ENCODE data around the gene EXOSC10.
"Not testable (repeated sequence)": the region's sequence is repeated elsewhere in the genome, so short reads cannot be mapped to it uniquely, and the experiment has no call there.

Gene EXOSC10

DNA sequence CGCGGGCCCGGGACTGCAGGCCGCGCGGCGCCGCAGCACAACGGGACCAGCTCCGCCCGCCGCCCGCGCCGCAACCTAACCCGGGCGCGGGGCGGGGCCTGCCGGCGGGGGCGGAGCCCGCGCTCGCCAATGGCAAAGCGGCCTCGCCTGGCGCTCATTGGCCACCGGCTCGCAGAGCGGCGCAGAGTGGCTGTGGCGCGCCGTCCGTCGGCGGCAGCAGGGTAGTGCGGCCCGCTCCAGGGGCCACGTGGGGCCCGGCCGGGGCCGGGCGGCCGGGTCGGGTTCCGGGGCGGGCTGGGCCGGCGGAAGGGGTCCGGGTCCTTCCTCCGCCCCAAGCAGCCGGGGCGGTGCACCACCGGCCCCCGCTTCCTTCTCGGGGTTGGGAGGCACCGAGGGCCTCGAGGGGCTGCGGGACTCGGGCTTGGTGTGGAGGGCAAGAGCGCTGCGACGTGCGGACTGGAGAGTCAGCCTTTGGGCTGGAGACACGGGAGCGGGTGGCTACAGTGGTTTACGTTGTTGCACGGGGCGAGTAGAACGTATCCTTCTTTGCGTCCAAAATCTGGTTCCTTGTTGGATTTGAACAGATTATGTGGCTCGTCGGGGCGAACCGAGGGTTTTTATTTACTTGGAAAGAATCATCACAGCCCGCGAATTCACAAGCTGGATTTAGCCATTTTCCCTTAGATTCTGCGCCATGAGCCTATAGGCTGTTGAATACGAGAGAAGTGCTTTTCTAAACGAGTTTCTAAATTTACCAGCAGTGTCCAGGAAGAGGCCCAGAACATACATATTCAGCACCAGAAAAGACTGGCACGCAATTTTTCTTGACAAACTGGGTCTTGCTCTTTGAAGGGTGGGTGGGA, 39.5 kb downstream of the EXOSC10 start, which contains the start of gene SRM:
Gene SRM, minus strand, starts transcription at position 51 of the 863 bp plus-strand sequence. CDS start 75 bp downstream, outside the sequence.
- peak; percentile 92 to 95 (median 94) for DNase-seq

DNA sequence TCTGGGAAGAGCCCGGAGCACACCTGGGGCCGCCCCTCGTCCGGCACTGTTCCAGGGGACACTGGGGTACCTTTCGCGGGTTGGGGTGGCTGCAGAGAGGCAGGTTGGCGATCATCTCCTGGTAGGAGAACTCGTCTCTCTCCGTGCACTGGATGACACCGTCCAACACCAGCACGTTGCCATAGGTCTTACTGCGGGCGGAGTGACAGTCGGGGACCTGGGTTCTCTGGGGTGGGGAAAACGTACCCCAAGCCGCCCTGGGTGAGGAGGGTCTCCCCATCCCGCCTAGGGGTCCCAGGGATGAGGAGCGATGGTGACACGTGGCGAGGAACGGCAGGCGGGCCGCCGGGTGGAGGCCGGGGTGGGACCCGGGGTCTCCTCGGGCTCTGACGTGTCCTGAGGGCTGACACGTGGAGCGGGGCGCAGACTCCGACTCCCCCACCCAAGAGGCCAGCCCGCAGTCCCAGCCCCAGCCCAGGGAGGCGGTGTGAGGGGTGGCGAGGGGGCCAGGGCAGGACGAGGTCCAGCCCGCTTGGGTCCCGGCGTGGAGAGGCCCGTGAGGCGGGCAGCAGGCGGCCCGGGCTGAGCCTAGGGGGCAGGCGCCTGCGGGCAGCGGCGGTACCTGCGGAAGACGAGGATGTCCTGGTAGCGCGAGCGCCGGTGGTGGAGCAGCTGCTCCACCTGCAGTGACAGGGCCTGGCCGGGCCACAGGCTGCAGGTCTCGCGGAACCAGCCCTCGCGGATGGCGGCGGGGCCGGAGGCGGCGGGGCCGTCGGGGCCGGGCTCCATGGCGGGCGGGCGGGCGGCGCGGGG, 40.3 kb downstream of the EXOSC10 start:
- peak in 2 of 3 experiments; percentile 76 to 81 for DNase-seq

DNA sequence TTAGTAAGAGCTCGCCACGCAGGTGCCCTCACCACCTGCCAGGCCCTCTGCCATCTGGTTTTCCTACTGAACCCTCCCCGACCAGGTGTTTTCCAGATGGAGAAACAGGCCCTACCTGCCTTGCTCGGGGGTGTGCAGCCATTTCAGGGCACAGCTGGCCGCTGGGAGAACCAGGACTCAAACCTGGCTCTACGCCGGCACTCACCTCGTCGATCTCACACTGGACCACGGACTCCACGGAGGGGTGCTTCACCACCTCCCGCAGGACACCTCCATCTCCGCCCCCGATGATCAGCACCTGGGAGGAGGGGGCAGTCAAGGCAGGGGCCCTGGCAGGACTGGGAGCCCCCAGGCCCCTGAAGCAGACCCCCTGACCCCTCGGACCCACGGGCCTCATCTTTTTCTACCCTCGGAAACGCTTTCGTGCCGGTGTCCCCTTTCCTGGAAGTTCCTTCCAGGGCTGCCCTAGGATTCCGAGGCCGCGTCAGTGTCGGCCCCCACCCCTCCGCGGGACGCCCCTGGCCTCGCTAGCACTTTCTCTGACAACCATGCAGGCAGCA, 41.0 kb downstream of the EXOSC10 start:
- DNase-seq = peak; percentile 19 to 79 (median 56)

DNA sequence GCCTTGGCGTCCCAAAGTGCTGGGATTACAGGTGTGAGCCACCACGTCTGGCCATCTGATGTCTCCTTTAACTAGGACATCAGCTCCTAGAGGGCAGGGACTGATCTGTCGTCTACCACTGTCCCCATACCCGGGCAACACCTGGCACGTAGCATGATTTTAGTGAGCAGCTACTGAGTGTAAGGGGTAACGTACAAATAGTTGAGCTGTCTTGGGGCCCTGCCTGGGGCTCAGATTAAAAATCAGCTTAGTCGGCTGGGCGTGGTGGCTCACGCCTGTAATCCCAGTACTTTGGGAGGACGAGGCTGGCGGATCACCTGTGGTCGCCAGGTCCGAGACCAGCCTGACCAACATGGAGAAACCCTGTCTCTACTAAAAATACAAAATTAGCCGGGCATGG, 41.6 kb downstream of the EXOSC10 start:
- no peak for DNase-seq

DNA sequence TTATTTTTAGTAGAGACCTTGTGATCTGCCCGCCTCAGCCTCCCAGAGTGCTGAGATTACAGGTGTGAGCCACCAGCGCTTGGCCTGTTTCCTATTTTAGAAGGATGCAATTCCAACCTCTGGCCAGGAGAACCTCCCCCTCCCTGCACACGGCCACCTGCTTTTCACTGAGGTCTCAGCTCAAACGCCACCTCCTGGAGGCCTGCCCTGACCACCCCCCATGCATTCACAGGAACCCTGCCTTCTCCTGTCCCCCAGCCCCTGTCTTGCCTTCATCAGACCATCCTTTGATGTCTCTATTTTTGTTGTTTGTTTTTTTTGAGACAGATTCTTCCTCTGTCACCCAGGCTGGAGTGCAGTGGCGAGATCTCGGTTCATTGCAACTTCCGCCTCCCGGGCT, 42.2 kb downstream of the EXOSC10 start:
- no peak for DNase-seq

DNA sequence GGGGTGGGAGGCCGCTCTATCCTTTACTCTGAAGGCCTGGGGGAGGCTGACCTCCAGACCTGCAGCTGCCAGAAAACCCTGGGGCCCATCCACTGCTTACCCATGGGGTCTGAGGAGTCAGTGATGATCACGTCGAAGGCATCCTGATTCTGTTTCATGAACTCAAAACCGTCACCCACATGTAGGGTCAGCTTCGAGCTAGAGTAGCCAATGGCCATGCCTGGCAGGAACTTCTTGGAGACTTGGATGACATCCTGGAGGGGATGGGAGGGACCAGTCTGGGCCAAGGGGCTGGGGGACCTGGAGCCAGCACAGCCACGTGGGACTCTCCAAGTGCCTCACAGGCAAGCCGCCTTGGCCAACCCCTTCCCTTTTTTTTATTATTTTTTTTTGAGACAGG, 43.2 kb downstream of the EXOSC10 start:
- DNase-seq = no peak

DNA sequence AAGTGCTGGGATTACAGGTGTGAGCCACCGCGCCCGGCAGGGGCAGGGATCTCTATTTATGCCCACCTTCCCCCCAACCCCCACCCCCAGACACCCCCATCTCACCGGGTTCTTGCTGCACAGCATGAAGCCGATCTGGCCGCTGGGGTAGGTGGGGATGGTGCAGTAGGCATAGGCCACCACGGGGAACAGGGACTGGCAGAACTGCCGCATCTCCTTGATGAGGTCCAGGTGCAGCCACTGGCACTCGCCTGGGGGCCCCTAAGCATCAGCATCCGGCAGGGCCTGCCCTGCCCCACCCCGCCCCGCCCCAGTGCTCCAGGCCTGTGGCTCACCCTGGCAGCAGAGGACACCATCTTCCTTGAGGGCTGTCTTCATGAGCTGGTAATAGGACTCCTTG, 44.0 kb downstream of the EXOSC10 start:
- no peak for DNase-seq

DNA sequence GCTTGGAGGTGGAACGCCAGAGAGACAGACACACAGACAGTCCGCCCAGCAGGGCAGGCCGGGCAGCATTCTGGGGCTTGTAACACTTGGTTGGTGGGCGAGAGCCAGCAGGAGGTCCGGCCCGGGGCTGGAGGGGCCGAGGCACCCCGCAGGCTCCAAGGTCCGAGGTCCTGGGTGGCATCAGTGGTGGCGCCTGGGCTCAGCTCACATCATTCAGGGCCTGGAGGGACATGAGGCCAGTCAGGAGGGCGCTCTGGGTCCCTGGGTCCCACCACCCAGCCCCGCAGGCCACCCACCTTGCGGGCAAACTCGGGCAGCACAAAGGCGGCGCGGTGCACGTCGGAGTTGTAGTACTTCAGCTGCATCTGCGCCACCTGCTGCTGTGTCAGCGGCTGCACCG, 45.0 kb downstream of the EXOSC10 start:
- DNase-seq = no peak

DNA sequence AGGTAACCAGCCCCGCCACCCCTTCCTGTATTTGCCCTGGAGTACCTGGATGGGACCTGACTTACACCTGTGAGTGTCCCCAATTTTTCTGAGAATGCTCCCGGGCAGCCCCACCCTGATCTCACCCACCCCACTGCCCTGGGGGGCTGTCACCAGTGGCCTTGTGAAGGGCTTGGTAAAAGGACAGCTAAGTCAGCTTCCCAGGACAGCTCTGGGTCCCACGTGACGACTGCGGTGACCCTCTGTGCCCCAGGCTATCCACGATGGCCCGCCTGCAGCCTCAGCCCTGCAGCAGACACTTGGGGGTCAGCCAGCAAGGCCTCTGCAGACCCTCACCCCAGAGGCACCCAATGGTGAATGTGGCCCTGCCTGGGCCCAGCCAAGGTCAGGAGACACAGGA, 45.5 kb downstream of the EXOSC10 start:
- no peak for DNase-seq

DNA sequence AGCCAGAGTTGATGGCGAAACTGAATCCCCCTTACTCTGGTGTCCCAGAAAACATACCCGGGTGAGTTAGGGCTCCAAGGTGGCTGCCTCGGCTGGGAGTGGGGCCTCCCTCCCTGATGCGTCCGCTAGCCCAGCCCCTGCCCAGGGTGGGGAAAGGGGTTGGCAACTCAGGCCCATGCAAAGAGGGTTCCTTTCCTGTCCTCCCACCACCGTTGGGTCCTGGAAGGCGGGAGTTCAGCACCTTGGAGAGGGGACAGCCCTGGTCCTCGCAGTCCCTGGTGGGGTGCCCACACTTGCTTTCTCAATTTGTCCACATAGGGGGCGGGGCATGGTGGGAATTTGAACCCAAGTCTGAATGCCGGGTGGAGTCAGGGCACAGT, 45.9 kb downstream of the EXOSC10 start:
- DNase-seq = no peak

DNA sequence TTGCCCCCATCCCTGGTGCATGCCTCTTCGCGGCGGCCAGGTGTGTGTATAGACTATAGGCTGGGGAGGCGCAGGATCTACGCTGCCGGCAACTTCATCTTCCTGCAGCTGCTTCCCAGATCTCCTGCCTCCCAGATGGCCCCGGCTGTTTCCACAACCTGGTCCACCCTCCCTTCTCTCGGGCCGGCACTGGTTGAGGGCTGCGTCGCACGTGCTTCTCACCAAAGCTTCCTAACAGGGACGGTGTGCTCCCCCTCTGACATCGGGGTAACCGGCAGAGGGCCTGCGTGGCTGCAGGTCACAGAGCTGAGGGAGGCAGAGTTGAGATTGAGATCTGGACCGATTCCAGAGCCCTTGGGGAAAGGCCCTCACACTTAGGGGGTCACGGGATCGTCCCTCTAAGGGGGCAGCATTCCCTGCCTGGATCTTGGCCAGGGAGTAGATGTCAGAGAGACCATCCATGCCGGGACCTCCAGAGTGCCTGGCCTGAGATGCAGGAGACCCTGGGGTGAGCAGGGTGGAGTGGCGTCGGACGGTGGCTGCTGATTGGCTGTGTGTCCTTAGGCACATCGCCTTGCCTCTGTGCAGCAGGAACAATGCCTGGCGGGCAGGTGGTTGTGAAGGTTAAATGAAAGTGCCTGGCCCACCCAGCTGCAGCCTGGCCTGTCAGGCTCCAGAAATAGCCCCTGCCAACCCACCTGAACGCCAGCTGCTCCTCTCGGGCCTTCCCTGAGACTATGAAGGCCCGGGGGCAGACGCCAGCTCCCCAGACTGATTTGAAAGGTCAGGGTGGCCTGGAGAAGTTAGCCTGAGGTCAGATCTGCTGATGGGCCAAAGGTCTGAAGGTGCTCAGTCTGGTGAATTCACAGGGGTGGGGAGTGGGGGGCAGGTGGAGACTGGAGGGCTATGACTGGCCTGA, 46.6 kb downstream of the EXOSC10 start:
- peak in 2 of 3 experiments; percentile 16 to 48 for DNase-seq

DNA sequence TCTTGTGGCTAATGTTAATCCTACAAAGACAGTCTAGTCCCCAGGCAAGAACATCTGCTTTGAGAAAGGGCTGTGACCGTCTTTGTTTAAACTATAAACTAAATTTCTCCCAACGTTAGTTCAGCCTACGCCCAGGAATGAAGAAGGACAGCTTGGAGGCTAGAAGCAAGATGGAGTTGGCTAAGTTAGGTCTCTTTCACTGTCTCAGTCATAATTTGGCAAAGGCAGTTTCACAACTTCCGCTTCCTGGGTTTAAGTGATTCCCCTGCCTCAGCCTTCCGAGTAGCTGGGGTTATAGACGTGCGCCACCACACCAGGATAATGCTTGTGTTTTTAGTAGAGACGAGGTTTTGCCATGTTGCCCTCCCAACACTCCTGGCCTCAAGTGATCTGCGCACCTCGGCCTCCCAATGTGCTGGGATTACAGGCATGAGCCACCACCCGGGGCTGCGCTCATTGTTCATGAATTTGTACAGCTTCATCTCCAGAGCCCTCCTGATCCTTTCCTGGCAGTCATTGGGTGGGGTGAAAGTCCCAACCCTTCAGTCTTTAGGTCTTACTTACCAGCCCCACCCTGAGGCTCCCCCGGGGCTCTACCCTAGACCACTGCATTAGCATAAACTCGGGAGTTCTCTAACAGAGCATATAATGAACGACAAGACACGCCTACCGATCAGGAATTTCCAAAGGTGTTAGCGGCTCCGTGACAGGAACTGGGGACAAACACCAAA, 47.7 kb downstream of the EXOSC10 start:
- no peak for DNase-seq

DNA sequence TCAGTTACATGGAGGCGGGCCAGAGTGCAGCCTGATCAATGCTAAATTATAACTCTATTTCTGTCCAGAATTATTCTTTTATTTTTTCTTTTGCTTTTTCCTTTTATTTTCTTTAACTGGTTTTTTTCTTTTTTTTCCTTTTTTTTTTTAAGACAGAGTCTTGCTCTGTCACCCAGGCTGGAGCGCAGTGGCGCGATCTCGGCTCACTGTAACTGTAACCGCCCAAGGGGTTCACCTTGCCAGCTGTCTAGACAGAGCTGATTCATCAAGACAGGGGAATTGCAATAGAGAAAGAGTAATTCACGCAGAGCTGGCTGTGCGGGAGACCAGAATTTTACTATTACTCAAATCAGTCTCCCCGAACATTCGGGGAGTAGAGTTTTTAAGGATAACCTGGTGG, 48.5 kb downstream of the EXOSC10 start:
- DNase-seq = not testable (repeated sequence)

DNA sequence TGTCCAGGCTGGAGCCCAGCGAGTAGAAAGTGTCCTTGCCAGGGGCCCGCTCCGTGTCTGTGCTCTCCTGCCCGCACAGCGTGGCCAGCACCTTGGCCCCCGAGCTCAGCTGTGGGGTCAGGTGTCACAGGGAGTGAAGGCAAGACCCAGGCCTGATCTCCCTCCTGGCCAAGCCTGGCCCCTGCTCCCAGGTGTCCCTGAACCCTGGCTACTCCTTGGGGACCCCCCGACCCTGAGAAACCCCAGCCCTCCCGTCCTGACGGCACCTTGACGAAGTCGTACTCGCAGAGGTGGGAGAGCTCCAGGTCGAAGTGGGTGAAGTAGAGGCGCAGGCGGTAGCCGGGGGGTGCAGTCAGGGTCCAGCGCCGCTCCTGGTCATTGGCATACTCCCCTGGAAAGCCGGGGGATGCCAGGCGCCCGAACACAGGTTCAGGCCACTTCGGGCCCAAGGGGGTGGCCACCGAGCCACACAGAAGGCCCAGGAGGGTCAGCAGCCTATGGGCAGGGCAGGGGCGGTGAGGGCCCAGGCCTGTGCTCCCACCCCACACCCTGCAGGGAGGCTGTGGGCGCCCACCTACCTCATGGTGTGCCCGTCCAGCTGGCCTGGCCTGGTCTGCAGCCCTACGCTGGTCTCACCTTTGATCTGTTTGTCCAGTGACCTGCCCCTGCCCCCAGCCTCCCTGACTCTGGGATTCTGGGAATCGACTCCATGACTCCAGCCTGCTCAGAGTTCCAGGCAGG, 52.9 kb downstream of the EXOSC10 start, which contains the start of gene MASP2:
Gene MASP2, minus strand, starts transcription at position 615 of the 741 bp plus-strand sequence. Its CDS starts 32 bp downstream, at position 583.
- no peak for DNase-seq

DNA sequence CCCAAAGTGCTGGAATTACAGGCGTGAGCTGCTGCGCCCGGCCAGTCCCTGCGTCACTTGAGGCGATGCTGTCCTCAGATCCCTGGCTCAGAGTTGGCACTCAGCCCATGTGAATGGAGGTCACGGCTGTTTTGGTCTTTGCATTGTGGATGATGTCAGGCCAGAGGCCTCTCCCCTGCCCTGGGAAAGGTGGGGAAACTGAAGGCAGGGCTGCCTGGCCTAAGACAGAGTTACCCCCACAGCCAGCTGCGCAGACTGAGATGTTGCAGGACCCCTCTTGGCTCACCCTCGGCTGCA, 53.5 kb downstream of the EXOSC10 start:
- DNase-seq = no peak

DNA sequence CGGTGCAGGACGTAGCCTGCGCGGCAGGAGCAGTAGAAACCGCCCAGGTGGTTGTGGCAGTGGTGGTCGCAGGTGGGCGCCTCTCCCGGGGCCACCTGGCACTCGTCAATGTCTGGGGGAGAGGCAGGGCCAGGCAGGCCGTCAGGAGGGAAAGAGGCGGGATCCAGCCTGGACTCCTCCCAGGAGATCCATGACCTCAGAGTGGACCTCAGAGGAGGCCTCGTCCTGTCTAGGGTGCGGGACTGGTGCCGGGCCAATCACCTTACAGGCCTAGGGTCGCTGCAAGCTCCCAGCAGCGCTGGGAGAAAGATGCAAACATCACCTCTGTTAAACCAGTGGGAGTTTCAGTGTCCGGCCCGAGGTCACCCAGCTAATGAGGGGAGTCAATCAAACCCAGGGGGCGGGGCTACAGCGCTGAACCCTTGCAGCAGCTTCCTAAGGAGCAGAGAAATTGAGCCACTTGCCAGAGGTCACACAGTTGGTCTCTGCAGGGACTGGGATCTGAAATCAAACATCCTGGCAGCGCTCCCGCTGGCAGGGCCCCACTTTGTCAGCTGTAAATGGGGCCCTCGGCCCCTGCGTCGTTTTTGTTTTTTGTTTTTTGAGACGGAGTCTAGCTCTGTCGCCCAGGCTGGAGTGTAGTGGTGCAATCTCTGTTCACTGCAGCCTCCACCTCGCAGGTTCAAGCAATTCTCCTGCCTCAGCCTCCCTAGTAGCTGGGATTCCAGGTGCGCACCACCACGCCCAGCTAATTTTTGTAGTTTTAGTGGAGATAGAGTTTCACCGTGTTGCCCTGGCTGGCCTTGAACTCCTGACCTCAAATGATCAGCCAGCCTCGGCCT, 54.0 kb downstream of the EXOSC10 start:
- DNase-seq = peak in 1 of 3 experiments; percentile 30

DNA sequence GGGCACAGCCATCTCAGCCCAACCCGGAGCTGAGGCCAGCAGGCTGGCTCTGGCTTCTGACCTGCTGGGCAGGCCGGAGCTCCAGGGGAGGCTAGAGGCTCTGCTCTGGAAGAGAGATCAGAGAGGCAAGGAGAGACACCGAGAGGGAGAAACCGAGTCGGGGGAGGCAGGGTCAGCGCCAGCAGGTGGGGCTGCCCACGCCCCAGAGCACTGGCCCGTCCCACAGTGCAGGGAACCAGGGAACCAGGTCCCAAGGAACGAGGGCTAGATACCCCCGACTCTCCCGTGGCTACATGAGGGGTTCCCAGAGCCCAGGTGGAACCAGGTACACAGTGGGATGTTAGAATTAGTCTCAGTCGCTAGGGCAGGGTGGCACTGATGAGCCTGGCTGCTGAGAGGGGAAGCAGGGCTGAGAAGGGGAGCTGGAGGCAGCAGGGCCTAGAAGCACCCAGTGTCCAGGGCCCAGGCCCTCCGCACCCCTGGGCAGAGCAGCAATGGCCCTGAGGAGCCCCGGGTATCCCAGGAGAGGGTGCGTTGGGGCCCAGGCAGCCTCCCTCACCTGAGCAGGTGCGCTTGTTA, 54.7 kb downstream of the EXOSC10 start:
- no peak for DNase-seq

DNA sequence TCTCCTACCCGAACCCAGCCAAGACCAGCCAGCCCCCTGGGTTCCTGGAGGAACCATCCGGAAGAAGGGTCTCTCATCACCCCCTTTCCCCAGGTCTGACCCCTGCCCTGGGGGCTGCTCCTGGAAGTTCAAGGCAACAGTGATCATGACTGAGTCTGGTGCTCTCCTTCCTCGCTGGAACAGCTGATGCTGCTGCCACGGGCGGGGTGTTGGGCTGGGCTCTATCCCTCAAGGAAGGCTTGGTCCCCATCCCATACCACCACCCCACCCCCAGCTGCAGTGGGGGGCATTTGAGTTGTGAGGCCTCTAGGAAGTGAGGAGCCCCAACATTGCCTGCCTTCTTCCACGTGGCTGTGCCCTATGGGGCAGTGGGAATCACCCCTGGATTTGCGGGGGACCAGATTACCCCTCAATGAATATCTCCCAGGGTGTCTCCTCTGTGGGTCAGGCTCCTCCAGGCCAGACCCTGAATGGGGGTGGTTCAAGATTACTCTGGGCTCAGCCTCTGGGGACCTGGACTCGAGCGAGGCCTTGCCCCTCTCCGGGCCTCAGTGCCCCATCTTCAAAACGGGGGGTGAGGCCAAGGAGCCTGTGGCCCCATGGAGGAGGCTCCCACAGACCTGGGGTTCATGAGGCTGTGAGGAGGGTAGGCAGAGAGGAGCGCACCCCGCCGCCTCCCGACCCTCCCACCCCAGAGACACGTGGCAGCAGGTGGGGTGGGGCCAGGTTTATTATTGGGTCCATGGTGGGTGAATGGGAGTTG, 55.4 kb downstream of the EXOSC10 start:
- no peak for DNase-seq
